GM12865 (cell line): Measurements from ENCODE around the gene TIAM1.

Experiments used
- DNase-seq: peaks from one replicate; pipeline ENCODE4 v3.0.0; 2010; ENCODE audit warnings: low read depth
- H3K4me3 ChIP-seq: 2 replicates; pipeline ENCODE4 v1.5.1; 2011; ENCODE audit warnings: mild to moderate bottlenecking, low read depth, low read length, control low read depth
- CTCF ChIP-seq: IDR thresholded peaks from 2 replicates; pipeline ENCODE4 v1.5.1; 2011; ENCODE audit warnings: low read length, control low read depth, low read depth, inconsistent platforms; ENCODE audit not compliant: insufficient read depth; ENCODE audit errors: missing control alignments

TIAM1 gene

DNA sequence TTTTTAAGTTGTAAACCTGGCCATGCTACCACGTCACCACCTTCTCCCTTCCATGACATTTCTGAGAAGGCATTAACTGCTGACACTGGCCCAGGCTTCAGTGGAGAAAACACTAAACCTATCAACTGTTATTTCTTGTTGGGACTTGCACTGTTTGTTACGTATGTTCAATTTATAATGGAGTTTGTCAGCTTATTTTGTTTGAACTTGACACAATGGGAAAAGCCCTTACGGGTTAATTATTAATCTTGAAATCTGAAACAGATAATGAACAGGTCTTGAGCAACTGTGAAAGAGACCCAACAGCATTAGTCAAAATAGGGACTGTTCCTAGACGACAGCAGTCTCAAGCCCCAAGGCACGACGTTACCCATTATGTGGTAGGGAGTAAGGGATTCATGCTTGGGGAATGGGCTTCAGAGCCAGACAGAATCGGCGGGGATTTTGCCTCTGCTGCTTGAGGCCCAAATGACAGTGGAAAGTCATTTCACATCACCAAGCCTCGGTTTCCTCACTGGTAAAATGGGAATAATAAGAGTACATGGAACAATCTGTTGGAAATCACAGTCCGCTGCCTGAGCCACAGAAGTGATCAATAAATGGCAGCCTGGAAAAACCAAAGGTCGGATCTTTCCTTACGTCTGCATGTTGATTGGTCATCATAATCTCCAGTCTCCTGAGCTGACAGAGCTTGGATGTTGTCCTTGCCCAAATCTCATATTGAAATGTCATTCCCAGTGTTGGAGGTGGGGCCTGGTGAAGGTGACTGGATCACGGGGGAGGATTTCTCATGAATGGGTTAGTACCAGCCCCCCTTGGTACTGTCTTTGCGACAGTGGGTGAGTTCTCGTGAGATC is 44.5 kb downstream of the TIAM1 start:
- peak; percentile 20 for DNase-seq
- no peak overlapping the region for H3K4me3 ChIP-seq
- no peak for TF ChIP-seq CTCF

GRCh38 chr21:31298618-31299269 is 45.3 kb downstream of the TIAM1 start:
- peak; percentile 11 for DNase-seq
- no peak for TF ChIP-seq CTCF

DNA sequence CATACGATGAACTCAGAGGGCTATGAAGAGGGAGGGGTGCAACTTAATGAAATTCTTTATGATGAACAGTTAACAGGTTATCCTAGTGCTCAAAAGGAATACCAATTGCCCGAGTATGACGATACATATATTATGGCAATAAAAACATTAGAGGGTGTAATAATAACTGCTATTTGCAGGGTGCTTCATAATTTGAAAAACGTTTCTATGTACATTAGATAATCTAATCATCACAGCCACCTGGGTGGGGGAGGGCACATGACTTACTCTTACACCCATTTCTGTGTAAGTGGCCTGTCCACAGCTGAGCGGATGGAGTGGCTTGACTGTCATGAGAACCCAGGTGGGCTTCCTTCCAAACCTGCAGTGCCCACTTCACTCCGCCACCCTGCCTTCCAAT is 46.3 kb downstream of the TIAM1 start:
- no peak overlapping the region for H3K4me3 ChIP-seq
- no peak for TF ChIP-seq CTCF
- DNase-seq = no peak

More at GRCh38 chr21:31298618-31299269, 45.3 kb downstream of the TIAM1 start:
- no peak overlapping the region for H3K4me3 ChIP-seq

DNA sequence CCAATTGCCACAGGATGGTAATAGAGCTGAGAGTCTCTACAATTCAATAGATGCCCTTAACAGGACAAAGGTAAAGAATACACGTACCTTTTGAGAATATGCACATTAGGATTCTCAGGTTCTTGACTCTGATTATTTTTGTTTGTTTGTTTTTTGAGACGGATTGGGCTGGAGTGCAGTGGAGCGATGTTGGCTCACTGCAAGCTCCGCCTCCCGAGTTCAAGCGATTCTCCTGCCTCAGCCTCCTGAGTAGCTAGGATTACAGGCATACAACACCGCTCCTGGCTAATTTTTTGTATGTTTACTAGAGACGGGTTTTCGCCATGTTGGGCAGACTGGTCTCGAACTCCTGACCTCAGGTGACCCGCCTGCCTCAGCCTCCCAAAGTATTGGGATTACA is 48.4 kb downstream of the TIAM1 start:
- no peak for DNase-seq
- H3K4me3 ChIP-seq = no peak overlapping the region
- TF ChIP-seq CTCF = no peak

GRCh38 chr21:31294691-31295090 is 49.4 kb downstream of the TIAM1 start:
- no peak overlapping the region for H3K4me3 ChIP-seq
- TF ChIP-seq CTCF = no peak
- DNase-seq = no peak

DNA sequence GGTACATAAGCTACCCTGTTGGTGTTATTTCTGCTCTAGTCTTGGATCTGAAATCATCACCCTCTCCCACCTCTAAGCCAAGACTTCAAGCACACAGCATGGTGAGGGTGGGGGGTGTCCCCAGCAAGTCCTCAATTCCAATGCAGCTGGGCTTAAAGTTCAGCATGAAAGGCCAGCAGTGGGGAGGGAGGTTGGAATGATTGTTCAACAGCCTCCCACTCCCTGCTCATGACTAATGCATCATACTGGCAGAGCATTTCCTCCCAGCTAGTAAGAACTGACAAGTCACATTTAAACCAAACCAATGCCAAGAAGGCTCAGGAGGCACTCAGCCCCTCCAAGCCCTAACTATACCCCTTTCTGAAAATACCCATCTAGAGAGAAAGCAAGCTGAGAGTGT is 50.1 kb downstream of the TIAM1 start:
- DNase-seq = no peak
- TF ChIP-seq CTCF = no peak
- H3K4me3 ChIP-seq = no peak overlapping the region
